H9 (cell line): ENCODE measurements around the gene SETD4. TPM values are rescaled to one million over a fixed set of nuclear protein-coding genes. Genes with fewer than 3 reads are reported as not detected.

ENCODE experiments used
- DNase-seq: peaks from one replicate; pipeline ENCODE4 v3.0.0-alpha.2; 2017
- H2AFZ ChIP-seq: one replicate; pipeline ENCODE4 v1.6.1; 2013; ENCODE audit warnings: mild to moderate bottlenecking, low read length, control low read depth, moderate library complexity
- H2AK5ac ChIP-seq: 2 replicates; pipeline ENCODE4 v1.6.1; 2013; ENCODE audit warnings: low read length, control low read depth, mixed read lengths; ENCODE audit not compliant: insufficient read length
- H2BK120ac ChIP-seq: one replicate; pipeline ENCODE4 v1.6.1; 2013; ENCODE audit warnings: low read depth, mild to moderate bottlenecking, low read length, control low read depth, inconsistent platforms; ENCODE audit not compliant: poor library complexity, severe bottlenecking
- H2BK12ac ChIP-seq: 2 replicates; pipeline ENCODE4 v1.6.1; 2013; ENCODE audit warnings: low read length, control low read depth, mixed read lengths, low read depth; ENCODE audit not compliant: insufficient read length
- H2BK15ac ChIP-seq: 2 replicates; pipeline ENCODE4 v1.6.1; 2013; ENCODE audit warnings: low read depth, low read length, control low read depth
- H2BK20ac ChIP-seq: one replicate; pipeline ENCODE4 v1.6.1; 2013; ENCODE audit warnings: low read depth, mild to moderate bottlenecking, low read length, control low read depth, inconsistent platforms; ENCODE audit not compliant: poor library complexity, severe bottlenecking
- H2BK5ac ChIP-seq: 2 replicates; pipeline ENCODE4 v1.6.1; 2013; ENCODE audit warnings: low read length, control low read depth, mixed read lengths; ENCODE audit not compliant: insufficient read length
- H3K14ac ChIP-seq: 2 replicates; pipeline ENCODE4 v1.6.1; 2013; ENCODE audit warnings: low read length, control low read depth; ENCODE audit not compliant: insufficient read depth
- H3K18ac ChIP-seq: 2 replicates; pipeline ENCODE4 v1.6.1; 2013; ENCODE audit warnings: low read depth, mild to moderate bottlenecking, mixed read lengths, low read length, control low read depth; ENCODE audit not compliant: insufficient read length
- H3K23ac ChIP-seq: 2 replicates; pipeline ENCODE4 v1.6.1; 2013; ENCODE audit warnings: low read length, control low read depth, mixed read lengths, low read depth; ENCODE audit not compliant: insufficient read length
- H3K23me2 ChIP-seq: 2 replicates; pipeline ENCODE4 v1.6.1; 2013; ENCODE audit warnings: low read depth, mild to moderate bottlenecking, mixed read lengths, low read length, control low read depth; ENCODE audit not compliant: insufficient read length, poor library complexity, severe bottlenecking
- H3K27ac ChIP-seq: 2 replicates; pipeline ENCODE4 v1.5.1; 2013; ENCODE audit warnings: low read length, control low read depth, mixed read lengths, low read depth; ENCODE audit not compliant: insufficient read length
- H3K27me3 ChIP-seq: 2 replicates; pipeline ENCODE4 v1.6.1; 2013; ENCODE audit warnings: low read length, control low read depth, inconsistent platforms; ENCODE audit not compliant: insufficient read depth
- H3K4ac ChIP-seq: 2 replicates; pipeline ENCODE4 v1.6.1; 2013; ENCODE audit warnings: low read depth, mild to moderate bottlenecking, control low read depth, inconsistent platforms, low read length, moderate library complexity
- H3K4me1 ChIP-seq: 2 replicates; pipeline ENCODE4 v1.6.1; 2013; ENCODE audit warnings: low read length, control low read depth, inconsistent platforms; ENCODE audit not compliant: insufficient read depth
- H3K4me2 ChIP-seq: 2 replicates; pipeline ENCODE4 v1.6.1; 2013; ENCODE audit warnings: low read length, control low read depth, mixed read lengths; ENCODE audit not compliant: insufficient read length, insufficient read depth
- H3K56ac ChIP-seq: 2 replicates; pipeline ENCODE4 v1.6.1; 2013; ENCODE audit warnings: low read depth, mild to moderate bottlenecking, mixed read lengths, low read length, control low read depth; ENCODE audit not compliant: insufficient read length
- H3K79me1 ChIP-seq: 2 replicates; pipeline ENCODE4 v1.6.1; 2013; ENCODE audit warnings: low read depth, mild to moderate bottlenecking, moderate library complexity, low read length, control low read depth, inconsistent platforms; ENCODE audit not compliant: insufficient read depth, poor library complexity, severe bottlenecking
- H3K79me2 ChIP-seq: 2 replicates; pipeline ENCODE4 v1.6.1; 2013; ENCODE audit warnings: low read length, control low read depth, inconsistent platforms; ENCODE audit not compliant: insufficient read depth
- H3K9ac ChIP-seq: 2 replicates; pipeline ENCODE4 v1.6.1; 2013; ENCODE audit warnings: low read length, control low read depth, mixed read lengths; ENCODE audit not compliant: insufficient read length; ENCODE audit errors: extremely low read depth
- H3K9me3 ChIP-seq: one replicate; pipeline ENCODE4 v1.6.1; 2013; ENCODE audit warnings: low read depth, low read length, inconsistent platforms; ENCODE audit not compliant: control insufficient read depth
- H3T11ph ChIP-seq: one replicate; pipeline ENCODE4 v1.6.1; 2013; ENCODE audit warnings: mild to moderate bottlenecking, low read length, control low read depth, inconsistent platforms
- H4K20me1 ChIP-seq: one replicate; pipeline ENCODE4 v1.6.1; 2013; ENCODE audit not compliant: control insufficient read depth, insufficient read length, insufficient read depth
- H4K5ac ChIP-seq: 2 replicates; pipeline ENCODE4 v1.6.1; 2013; ENCODE audit warnings: low read depth, mild to moderate bottlenecking, mixed read lengths, low read length, control low read depth; ENCODE audit not compliant: insufficient read length
- H4K8ac ChIP-seq: replicated peaks from 2 replicates; pipeline ENCODE4 v1.6.1; 2013; ENCODE audit warnings: low read length, control low read depth, mixed read lengths, low read depth; ENCODE audit not compliant: insufficient read length
- H4K91ac ChIP-seq: 2 replicates; pipeline ENCODE4 v1.6.1; 2013; ENCODE audit warnings: low read depth, mild to moderate bottlenecking, moderate library complexity, mixed read lengths, low read length, control low read depth; ENCODE audit not compliant: insufficient read length
- H3K27ac Mint-ChIP-seq, 3 experiments: 2 replicates in 2 of 3; 3 replicates in 1 of 3; pipeline ENCODE4 v1.8.0; 2020 to 2021; ENCODE audit warnings: mixed read lengths in 3 of 3, mild to moderate bottlenecking in 1 of 3, moderate library complexity in 1 of 3
- H3K27me3 Mint-ChIP-seq: 2 replicates; pipeline ENCODE4 v1.8.0; 2021; ENCODE audit warnings: low read depth, mild to moderate bottlenecking, moderate library complexity, mixed read lengths
- H3K36me3 Mint-ChIP-seq, 3 experiments: 2 replicates in 2 of 3; 3 replicates in 1 of 3; pipeline ENCODE4 v1.8.0; 2020 to 2021; ENCODE audit warnings: low read depth in 3 of 3, mixed read lengths in 3 of 3; ENCODE audit not compliant: insufficient read depth in 1 of 3
- H3K4me1 Mint-ChIP-seq, 2 experiments: 2 replicates each; pipeline ENCODE4 v1.8.0; 2020; ENCODE audit warnings: mixed read lengths in 2 of 2
- H3K4me3 Mint-ChIP-seq, 2 experiments: 2 replicates in 1 of 2; 3 replicates in 1 of 2; pipeline ENCODE4 v1.8.0; 2020 to 2021; ENCODE audit warnings: mild to moderate bottlenecking in 2 of 2, mixed read lengths in 2 of 2, moderate library complexity in 1 of 2
- H3K9me3 Mint-ChIP-seq, 2 experiments: 2 replicates in 1 of 2; 3 replicates in 1 of 2; pipeline ENCODE4 v1.8.0; 2020; ENCODE audit warnings: mild to moderate bottlenecking in 2 of 2, mixed read lengths in 2 of 2, moderate library complexity in 1 of 2
- WGBS: extraction: QIAGEN DNeasy Blood & Tissue Kit; methylation state at CpG from one replicate; pipeline ENCODE4 v1.1.7; 2013; ENCODE audit warnings: missing lambda C conversion rate, low lambda C conversion rate, mixed read lengths; ENCODE audit not compliant: insufficient read length; ENCODE audit errors: extremely low coverage; 5-methylcytosine and 5-hydroxymethylcytosine counted together
- total RNA-seq: library from RNA; stranded (reverse); gene quantifications from 2 replicates; pipeline ENCODE4 v1.2.1, GENCODE V29; 2021
- TF ChIP-seq, protein P1 (sequence below): fragments of 200-600 bp; sonication (generic); conservative IDR thresholded peaks from 3 replicates; pipeline ENCODE4 v1.8.0; 2021; ENCODE audit warnings: antibody characterized with exemption, mild to moderate bottlenecking

Gene SETD4
- total RNA-seq, 1 experiment from 2014 or later, result 52.5 TPM

- Histone ChIP-seq H3K4ac (no peak overlapping the region), H2BK120ac (no peak overlapping the region), H3K79me2 (no peaks in the 10 kb centered on the region), H2BK15ac (no peak overlapping the region), H2AFZ (no peak overlapping the region), H2AK5ac (no peak overlapping the region), H2BK12ac (no peak overlapping the region), H3K27ac (no peak overlapping the region), H3K9ac (no peak overlapping the region), H2BK20ac (no peak overlapping the region), H3K27me3 (no peaks in the 10 kb centered on the region), H3K56ac (no peak overlapping the region), H3K4me1 (0 out of 2 replicates have a peak, but pooled peaks cover 3% of the 10 kb centered on the region), H3K4me2 (no peak overlapping the region), H3K18ac (no peak overlapping the region), H4K5ac (no peak overlapping the region), H4K8ac (no peak overlapping the region), H3K14ac (no peak overlapping the region), H3T11ph (no peak overlapping the region), H4K91ac (no peak overlapping the region), H3K79me1 (no peaks in the 10 kb centered on the region), H3K23ac (no peak overlapping the region), H4K20me1 (no peaks in the 10 kb centered on the region), H3K9me3 (peaks cover 10% of the 10 kb centered on the region), H3K23me2 (peaks cover 7% of the 10 kb centered on the region), H2BK5ac (no peak overlapping the region)
- Mint-ChIP-seq H3K27ac (no peak overlapping the region), H3K27me3 (no peaks in the 10 kb centered on the region; the same call in 1 of the 2 replicates), H3K36me3 (peaks cover 4 to 5% (median 5%) of the 10 kb centered on the region in 3 experiments), H3K4me1 (peaks cover 9 to 17% of the 10 kb centered on the region in 2 experiments), H3K9me3 (peaks cover 5 to 9% of the 10 kb centered on the region in 2 experiments), H3K4me3 (no peak overlapping the region)
- DNase-seq, result no peak
- no CpG with 5 or more reads among the region's 4 CpGs for WGBS
- TF ChIP-seq, protein P1, sequence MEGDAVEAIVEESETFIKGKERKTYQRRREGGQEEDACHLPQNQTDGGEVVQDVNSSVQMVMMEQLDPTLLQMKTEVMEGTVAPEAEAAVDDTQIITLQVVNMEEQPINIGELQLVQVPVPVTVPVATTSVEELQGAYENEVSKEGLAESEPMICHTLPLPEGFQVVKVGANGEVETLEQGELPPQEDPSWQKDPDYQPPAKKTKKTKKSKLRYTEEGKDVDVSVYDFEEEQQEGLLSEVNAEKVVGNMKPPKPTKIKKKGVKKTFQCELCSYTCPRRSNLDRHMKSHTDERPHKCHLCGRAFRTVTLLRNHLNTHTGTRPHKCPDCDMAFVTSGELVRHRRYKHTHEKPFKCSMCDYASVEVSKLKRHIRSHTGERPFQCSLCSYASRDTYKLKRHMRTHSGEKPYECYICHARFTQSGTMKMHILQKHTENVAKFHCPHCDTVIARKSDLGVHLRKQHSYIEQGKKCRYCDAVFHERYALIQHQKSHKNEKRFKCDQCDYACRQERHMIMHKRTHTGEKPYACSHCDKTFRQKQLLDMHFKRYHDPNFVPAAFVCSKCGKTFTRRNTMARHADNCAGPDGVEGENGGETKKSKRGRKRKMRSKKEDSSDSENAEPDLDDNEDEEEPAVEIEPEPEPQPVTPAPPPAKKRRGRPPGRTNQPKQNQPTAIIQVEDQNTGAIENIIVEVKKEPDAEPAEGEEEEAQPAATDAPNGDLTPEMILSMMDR, result no peak
These were observed 3.7 kb upstream of the SETD4 start for GRCh38 chr21:36064085-36064460.
